Cardiac fibroblast (primary cell): ENCODE measurements around the gene PPP1CA.

Experiments used
- DNase-seq, 2 donors: peaks; one replicate each; pipeline versions ENCODE4 v3.0.0 to v3.0.0-alpha.2; 2010; ENCODE audit warnings: low read depth in 2 of 2
- H3K4me3 ChIP-seq, 2 donors: replicated peaks in 1 of 2; 1 replicate in 1 of 2; 2 replicates in 1 of 2; pipeline ENCODE4 v1.5.1; 2011; ENCODE audit warnings: low read depth in 2 of 2, low read length in 2 of 2, mild to moderate bottlenecking in 2 of 2, moderate library complexity in 1 of 2
- CTCF ChIP-seq: IDR thresholded peaks from one replicate; pipeline ENCODE4 v1.5.1; 2011; ENCODE audit warnings: low read depth, mild to moderate bottlenecking, low read length, inconsistent platforms

PPP1CA gene

GRCh38 chr11:67400942-67401494, 640 bp downstream of the PPP1CA start:
- H3K4me3 ChIP-seq: peak overlapping the region; percentile 97 to 99
- no peak for TF ChIP-seq CTCF
- DNase-seq: peak in 1 of 2 donors; percentile 15

GRCh38 chr11:67400251-67400941, 1.3 kb downstream of the PPP1CA start:
- TF ChIP-seq CTCF: no peak
- DNase-seq: peak in 1 of 2 donors; percentile 37
- peak overlapping the region; percentile 97 to 99 for H3K4me3 ChIP-seq

- DNase-seq: no peak
- no peak for TF ChIP-seq CTCF
- H3K4me3 ChIP-seq: no peak overlapping the region
These were observed 2.7 kb downstream of the PPP1CA start for GRCh38 chr11:67398661-67399563.

GRCh38 chr11:67397986-67398660, 3.5 kb downstream of the PPP1CA start:
- no peak for TF ChIP-seq CTCF
- no peak for DNase-seq

GRCh38 chr11:67397536-67397935, 4.1 kb downstream of the PPP1CA start:
- TF ChIP-seq CTCF: no peak
- no peak for DNase-seq
- H3K4me3 ChIP-seq: no peak overlapping the region

More at GRCh38 chr11:67397986-67398660, 3.5 kb downstream of the PPP1CA start:
- H3K4me3 ChIP-seq: no peak overlapping the region

GRCh38 chr11:67396587-67397389, 4.9 kb downstream of the PPP1CA start:
- TF ChIP-seq CTCF: no peak
- no peak overlapping the region for H3K4me3 ChIP-seq
- no peak for DNase-seq
